ENCODE measurements around the gene GALNT9. TPM values are rescaled to one million over a fixed set of nuclear protein-coding genes. Genes with fewer than 3 reads are reported as not detected.
"Not testable (repeated sequence)": the region's sequence is repeated elsewhere in the genome, so short reads cannot be mapped to it uniquely, and the experiment has no call there.

The GALNT9 gene
- total RNA-seq, 1 experiment from 2014 or later = not detected

GRCh38 chr12:132360906-132361777 lies 31.8 kb upstream of the GALNT9 start:
- H3K9me3 ChIP-seq (ENCODE audit: low read length) = peaks cover 21% of the 10 kb centered on the region; the same call in 1 of the 2 replicates

GRCh38 chr12:132360410-132360809 lies 31.0 kb upstream of the GALNT9 start:
- H3K27ac ChIP-seq (ENCODE audit: low read length) = no peak overlapping the region
- no peaks in the 10 kb centered on the region for H3K9me2 ChIP-seq (replicated peaks; ENCODE audit: insufficient read depth, low read length)
- H2AFZ ChIP-seq (ENCODE audit: low read length) = no peak overlapping the region
- no peaks in the 10 kb centered on the region for H3K27me3 ChIP-seq (ENCODE audit: low read length)
- no peak overlapping the region for H3K9ac ChIP-seq (ENCODE audit: low read length)
- H3K36me3 ChIP-seq (ENCODE audit: insufficient read depth, low read length) = no peaks in the 10 kb centered on the region
- no peaks in the 10 kb centered on the region for H3K79me2 ChIP-seq (ENCODE audit: low read length)
- H3K4me2 ChIP-seq (ENCODE audit: low read depth, low read length, poor library complexity, severe bottlenecking) = no peak overlapping the region
- DNase-seq = no peak
- peaks cover 21% of the 10 kb centered on the region; the same call in 1 of the 2 replicates for H3K9me3 ChIP-seq (ENCODE audit: low read length)
- no peak overlapping the region for H3K4me3 ChIP-seq (ENCODE audit: low read length)
- H3K4me1 ChIP-seq (ENCODE audit: low read length) = no peaks in the 10 kb centered on the region
- H4K20me1 ChIP-seq (ENCODE audit: insufficient read depth, low read depth, low read length) = no peaks in the 10 kb centered on the region

More at GRCh38 chr12:132360906-132361777, 31.8 kb upstream of the GALNT9 start:
- Histone ChIP-seq H3K4me1 (ENCODE audit: low read length) (no peaks in the 10 kb centered on the region), H4K20me1 (ENCODE audit: insufficient read depth, low read depth, low read length) (no peaks in the 10 kb centered on the region), H3K36me3 (ENCODE audit: insufficient read depth, low read length) (no peaks in the 10 kb centered on the region), H3K4me3 (ENCODE audit: low read length) (no peak overlapping the region), H3K27ac (ENCODE audit: low read length) (no peak overlapping the region), H3K9me2 (replicated peaks; ENCODE audit: insufficient read depth, low read length) (no peaks in the 10 kb centered on the region), H3K4me2 (ENCODE audit: low read depth, low read length, poor library complexity, severe bottlenecking) (no peak overlapping the region), H3K79me2 (ENCODE audit: low read length) (no peaks in the 10 kb centered on the region), H2AFZ (ENCODE audit: low read length) (no peak overlapping the region), H3K9ac (ENCODE audit: low read length) (no peak overlapping the region), H3K27me3 (ENCODE audit: low read length) (no peaks in the 10 kb centered on the region)
- DNase-seq = no peak

- Histone ChIP-seq H3K27me3 (ENCODE audit: low read length) (no peaks in the 10 kb centered on the region), H3K4me2 (ENCODE audit: low read depth, low read length, poor library complexity, severe bottlenecking) (no peak overlapping the region), H3K9me2 (replicated peaks; ENCODE audit: insufficient read depth, low read length) (no peaks in the 10 kb centered on the region), H4K20me1 (ENCODE audit: insufficient read depth, low read depth, low read length) (no peaks in the 10 kb centered on the region), H3K36me3 (ENCODE audit: insufficient read depth, low read length) (no peaks in the 10 kb centered on the region), H2AFZ (ENCODE audit: low read length) (no peak overlapping the region), H3K4me3 (ENCODE audit: low read length) (no peak overlapping the region), H3K4me1 (ENCODE audit: low read length) (no peaks in the 10 kb centered on the region), H3K27ac (ENCODE audit: low read length) (no peak overlapping the region), H3K79me2 (ENCODE audit: low read length) (no peaks in the 10 kb centered on the region), H3K9ac (ENCODE audit: low read length) (no peak overlapping the region), H3K9me3 (ENCODE audit: low read length) (peaks cover 21% of the 10 kb centered on the region; the same call in 1 of the 2 replicates)
- DNase-seq = peak; percentile 70
These were observed 30.6 kb upstream of the GALNT9 start for GRCh38 chr12:132359971-132360370.

GRCh38 chr12:132359551-132359950 lies 30.2 kb upstream of the GALNT9 start:
- no peaks in the 10 kb centered on the region for H3K36me3 ChIP-seq (ENCODE audit: insufficient read depth, low read length)
- H3K4me3 ChIP-seq (ENCODE audit: low read length) = no peak overlapping the region
- H2AFZ ChIP-seq (ENCODE audit: low read length) = no peak overlapping the region
- H3K9me2 ChIP-seq (replicated peaks; ENCODE audit: insufficient read depth, low read length) = no peaks in the 10 kb centered on the region
- H3K4me2 ChIP-seq (ENCODE audit: low read depth, low read length, poor library complexity, severe bottlenecking) = no peak overlapping the region
- H3K79me2 ChIP-seq (ENCODE audit: low read length) = no peaks in the 10 kb centered on the region
- no peaks in the 10 kb centered on the region for H3K27me3 ChIP-seq (ENCODE audit: low read length)
- H3K27ac ChIP-seq (ENCODE audit: low read length) = no peak overlapping the region
- no peak for DNase-seq
- no peaks in the 10 kb centered on the region for H4K20me1 ChIP-seq (ENCODE audit: insufficient read depth, low read depth, low read length)
- H3K9me3 ChIP-seq (ENCODE audit: low read length) = peaks cover 21% of the 10 kb centered on the region; the same call in 1 of the 2 replicates
- H3K9ac ChIP-seq (ENCODE audit: low read length) = no peak overlapping the region
- H3K4me1 ChIP-seq (ENCODE audit: low read length) = no peaks in the 10 kb centered on the region

- not testable (repeated sequence) for H4K20me1 ChIP-seq (ENCODE audit: insufficient read depth, low read depth, low read length); H3K9ac ChIP-seq (ENCODE audit: low read length); H3K4me1 ChIP-seq (ENCODE audit: low read length); H3K79me2 ChIP-seq (ENCODE audit: low read length); H2AFZ ChIP-seq (ENCODE audit: low read length); H3K27ac ChIP-seq (ENCODE audit: low read length); H3K9me2 ChIP-seq (replicated peaks; ENCODE audit: insufficient read depth, low read length); H3K36me3 ChIP-seq (ENCODE audit: insufficient read depth, low read length); H3K27me3 ChIP-seq (ENCODE audit: low read length); DNase-seq; H3K4me3 ChIP-seq (ENCODE audit: low read length); H3K4me2 ChIP-seq (ENCODE audit: low read depth, low read length, poor library complexity, severe bottlenecking)
- H3K9me3 ChIP-seq (ENCODE audit: low read length) = peaks cover 20% of the 10 kb centered on the region; the same call in 1 of the 2 replicates
These were observed 29.1 kb upstream of the GALNT9 start for GRCh38 chr12:132358241-132359225.

GRCh38 chr12:132357623-132358186 lies 28.3 kb upstream of the GALNT9 start:
- no peak overlapping the region for H3K4me3 ChIP-seq (ENCODE audit: low read length)

GRCh38 chr12:132356691-132357622 lies 27.6 kb upstream of the GALNT9 start:
- no peaks in the 10 kb centered on the region for H3K4me1 ChIP-seq (ENCODE audit: low read length)
- H3K9me3 ChIP-seq (ENCODE audit: low read length) = peaks cover 11% of the 10 kb centered on the region; the same call in 1 of the 2 replicates
- H3K9ac ChIP-seq (ENCODE audit: low read length) = no peak overlapping the region
- no peak overlapping the region for H2AFZ ChIP-seq (ENCODE audit: low read length)
- H3K4me3 ChIP-seq (ENCODE audit: low read length) = no peak overlapping the region
- H3K36me3 ChIP-seq (ENCODE audit: insufficient read depth, low read length) = no peaks in the 10 kb centered on the region
- no peaks in the 10 kb centered on the region for H3K9me2 ChIP-seq (replicated peaks; ENCODE audit: insufficient read depth, low read length)
- no peaks in the 10 kb centered on the region for H3K27me3 ChIP-seq (ENCODE audit: low read length)
- no peaks in the 10 kb centered on the region for H3K79me2 ChIP-seq (ENCODE audit: low read length)
- no peak for DNase-seq
- no peaks in the 10 kb centered on the region for H4K20me1 ChIP-seq (ENCODE audit: insufficient read depth, low read depth, low read length)
- H3K4me2 ChIP-seq (ENCODE audit: low read depth, low read length, poor library complexity, severe bottlenecking) = no peak overlapping the region
- H3K27ac ChIP-seq (ENCODE audit: low read length) = no peak overlapping the region

More at GRCh38 chr12:132357623-132358186, 28.3 kb upstream of the GALNT9 start:
- no peak for DNase-seq
- Histone ChIP-seq H2AFZ (ENCODE audit: low read length) (no peak overlapping the region), H4K20me1 (ENCODE audit: insufficient read depth, low read depth, low read length) (no peaks in the 10 kb centered on the region), H3K9ac (ENCODE audit: low read length) (no peak overlapping the region), H3K36me3 (ENCODE audit: insufficient read depth, low read length) (no peaks in the 10 kb centered on the region), H3K27ac (ENCODE audit: low read length) (no peak overlapping the region), H3K4me1 (ENCODE audit: low read length) (no peaks in the 10 kb centered on the region), H3K4me2 (ENCODE audit: low read depth, low read length, poor library complexity, severe bottlenecking) (no peak overlapping the region), H3K9me2 (replicated peaks; ENCODE audit: insufficient read depth, low read length) (no peaks in the 10 kb centered on the region), H3K27me3 (ENCODE audit: low read length) (no peaks in the 10 kb centered on the region), H3K9me3 (ENCODE audit: low read length) (peaks cover 12% of the 10 kb centered on the region; the same call in 1 of the 2 replicates), H3K79me2 (ENCODE audit: low read length) (no peaks in the 10 kb centered on the region)
